Adrenal gland (tissue), 12 donors: ENCODE measurements around the gene SRD5A3. TPM values are rescaled to one million over a fixed set of nuclear protein-coding genes. Genes with fewer than 3 reads are reported as not detected.

Source experiments
- DNase-seq, 7 donors: peaks; one replicate each; pipeline ENCODE4 v3.0.0-alpha.2; 2019 to 2020
- H3K27ac ChIP-seq, 5 donors: fragments of 200-600 bp; sonication (generic) in 4 of 5; 1 replicate in 3 of 5; 2 replicates in 2 of 5; pipeline versions ENCODE4 v1.5.1 to v1.8.0; 2016 to 2020; ENCODE audit warnings: mild to moderate bottlenecking in 1 of 5
- H3K27me3 ChIP-seq: fragments of 200-600 bp; 2 replicates; pipeline ENCODE4 v1.8.0; 2021
- H3K36me3 ChIP-seq, 2 donors: fragments of 200-600 bp; replicated peaks in 1 of 2; 1 replicate in 1 of 2; 2 replicates in 1 of 2; pipeline versions ENCODE4 v1.5.1 to v1.8.0; 2018 to 2022
- H3K4me1 ChIP-seq, 2 donors: fragments of 200-600 bp; replicated peaks in 1 of 2; 1 replicate in 1 of 2; 2 replicates in 1 of 2; pipeline versions ENCODE4 v1.5.1 to v1.8.0; 2018 to 2021
- H3K4me3 ChIP-seq, 4 donors: fragments of 200-600 bp; sonication (generic) in 3 of 4; one replicate each; pipeline ENCODE4 v1.5.1; 2016 to 2018
- H3K9me3 ChIP-seq, 3 donors: fragments of 200-600 bp; sonication (generic) in 1 of 3; replicated peaks in 1 of 3; 1 replicate in 2 of 3; 2 replicates in 1 of 3; pipeline versions ENCODE4 v1.5.1 to v1.8.0; 2016 to 2021
- POLR2A ChIP-seq, 2 donors: fragments of 450-650 bp; IDR thresholded peaks; one replicate each; pipeline ENCODE4 v1.6.1; 2017; ENCODE audit warnings: antibody characterized with exemption in 2 of 2, mild to moderate bottlenecking in 2 of 2, moderate library complexity in 1 of 2
- WGBS, 4 donors: extraction: QIAGEN DNeasy Blood & Tissue Kit in 2 of 4; methylation state at CpG; one replicate each; pipeline versions ENCODE4 v1.1.5 to v1.1.7; 2013 to 2017; 5-methylcytosine and 5-hydroxymethylcytosine counted together
- intact Hi-C, 2 donors: fragments of 100-400 bp; cut with DNase I; formaldehyde crosslinking; loops; one replicate each; pipeline versions ENCODE4 v1.14.1 to v1.15.0; 2022 to 2023
- polyA plus RNA-seq, 3 donors: library from polyadenylated mRNA; stranded (reverse); fragments of 200-250 nt in 2 of 3; fragments of 350-450 nt in 1 of 3; fragmentation: Illumina TruSeq in 1 of 3; extraction: RNeasy Lipid Tissue Mini Kit (QIAGEN cat#74804) in 1 of 3; gene quantifications; one replicate each; pipeline ENCODE4 v1.2.3, GENCODE V29; 2013 to 2014
- small RNA-seq, 2 donors: library from RNA; depleted of rRNA; stranded (forward); fragments of <200 nt; gene quantifications; one replicate each; pipeline ENCODE3, GENCODE V24; 2016
- total RNA-seq, 9 donors: library from RNA; depleted of rRNA in 4 of 9; stranded (reverse); fragments of >200 nt in 4 of 9; fragments of 120-200 nt in 1 of 9; fragmentation: NEBNext Ultra II Directional in 1 of 9; extraction: Animal tissue kit (Norgen Biotek cat#: 25700) in 1 of 9; gene quantifications; one replicate each; pipeline versions ENCODE4 v1.1.0 to v1.2.4, GENCODE V29; 2013 to 2023
- TF ChIP-seq, protein P1 (sequence below), 6 experiments: fragments of 450-650 bp in 4 of 6; fragments of 200-600 bp in 2 of 6; sonication (generic) in 1 of 6; IDR thresholded peaks; 1 replicate in 5 of 6; 2 replicates in 1 of 6; pipeline versions ENCODE4 v1.5.1 to v1.8.0; 2016 to 2021; ENCODE audit warnings: antibody characterized with exemption in 6 of 6, mild to moderate bottlenecking in 2 of 6, moderate library complexity in 1 of 6
- donor health status: healthy with polysubstance abuse.
- donor health status: Bipolar disorder and iron deficiency.
- donor health status: DM: yes; HTN: yes; CAD: no.
- donor health status: DM: no; HTN: no; CAD: no.
- donor health status: DM: no; HTN: no; CAD: no.
- donor health status: DM: yes; HTN: yes; CAD: no.

Gene SRD5A3
- total and polyA plus RNA-seq, 12 donors, result 6.8 to 28.4 (median 15.7) TPM

DNA sequence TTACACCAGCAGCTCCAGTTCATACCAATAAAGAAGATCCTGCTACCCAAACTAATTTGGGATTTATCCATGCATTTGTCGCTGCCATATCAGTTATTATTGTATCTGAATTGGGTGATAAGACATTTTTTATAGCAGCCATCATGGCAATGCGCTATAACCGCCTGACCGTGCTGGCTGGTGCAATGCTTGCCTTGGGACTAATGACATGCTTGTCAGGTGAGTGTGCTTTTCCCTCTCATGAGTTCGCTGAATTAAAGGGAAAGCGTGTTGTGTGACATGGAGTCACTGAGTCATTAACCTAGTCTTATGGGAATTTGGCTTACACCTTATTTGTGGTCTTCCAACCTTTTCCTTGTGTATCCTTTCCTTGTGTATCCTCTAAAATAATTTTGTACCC lies 65.6 kb downstream of the SRD5A3 start:
- no peak for DNase-seq
- H3K9me3 ChIP-seq, result no peaks in the 10 kb centered on the region
- no peaks in the 10 kb centered on the region for H3K27me3 ChIP-seq
- no peak overlapping the region for H3K4me3 ChIP-seq
- H3K4me1 ChIP-seq, result peaks cover 0 to 28% of the 10 kb centered on the region in 2 donors
- intact Hi-C loops, result no loop called here
- no peak overlapping the region for H3K27ac ChIP-seq
- peaks cover 0 to 35% of the 10 kb centered on the region in 2 donors for H3K36me3 ChIP-seq
- WGBS, 4 donors, result 91 to 98% (median 97%) methylated on average over 6 of the region's 6 CpGs
- TF ChIP-seq POLR2A (IDR thresholded peaks at IDR 0.05), result no peak
- TF ChIP-seq, protein P1, sequence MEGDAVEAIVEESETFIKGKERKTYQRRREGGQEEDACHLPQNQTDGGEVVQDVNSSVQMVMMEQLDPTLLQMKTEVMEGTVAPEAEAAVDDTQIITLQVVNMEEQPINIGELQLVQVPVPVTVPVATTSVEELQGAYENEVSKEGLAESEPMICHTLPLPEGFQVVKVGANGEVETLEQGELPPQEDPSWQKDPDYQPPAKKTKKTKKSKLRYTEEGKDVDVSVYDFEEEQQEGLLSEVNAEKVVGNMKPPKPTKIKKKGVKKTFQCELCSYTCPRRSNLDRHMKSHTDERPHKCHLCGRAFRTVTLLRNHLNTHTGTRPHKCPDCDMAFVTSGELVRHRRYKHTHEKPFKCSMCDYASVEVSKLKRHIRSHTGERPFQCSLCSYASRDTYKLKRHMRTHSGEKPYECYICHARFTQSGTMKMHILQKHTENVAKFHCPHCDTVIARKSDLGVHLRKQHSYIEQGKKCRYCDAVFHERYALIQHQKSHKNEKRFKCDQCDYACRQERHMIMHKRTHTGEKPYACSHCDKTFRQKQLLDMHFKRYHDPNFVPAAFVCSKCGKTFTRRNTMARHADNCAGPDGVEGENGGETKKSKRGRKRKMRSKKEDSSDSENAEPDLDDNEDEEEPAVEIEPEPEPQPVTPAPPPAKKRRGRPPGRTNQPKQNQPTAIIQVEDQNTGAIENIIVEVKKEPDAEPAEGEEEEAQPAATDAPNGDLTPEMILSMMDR (IDR thresholded peaks at IDR 0.05), result no peak

- Histone ChIP-seq H3K4me1 (peaks cover 0 to 6% of the 10 kb centered on the region in 2 donors), H3K27me3 (no peaks in the 10 kb centered on the region), H3K27ac (no peak overlapping the region), H3K36me3 (peaks cover 0 to 74% of the 10 kb centered on the region in 2 donors), H3K4me3 (no peak overlapping the region), H3K9me3 (no peaks in the 10 kb centered on the region)
- intact Hi-C loops, result no loop called here
- no peak for TF ChIP-seq POLR2A (IDR thresholded peaks at IDR 0.05)
- TF ChIP-seq, protein P1 (IDR thresholded peaks at IDR 0.05), result no peak
- no peak for DNase-seq
- WGBS, 4 donors, result 78 to 92% (median 83%) methylated on average over 3 of the region's 3 CpGs
These were observed 70.1 kb downstream of the SRD5A3 start for GRCh38 chr4:55416176-55416575.

Small RNA genes within 50 kb of the gene (small RNA-seq; reads per million reads assigned to genes)
- 0 reads per million in 2 donors for gene RF00019

Other genes with a start within 250 kb of the SRD5A3 start
- gene KDR, start 220.6 kb upstream of the SRD5A3 start, total RNA-seq, result 10 to 100 TPM; 35.6 to 69.0 (median 40.1) TPM
- 10 to 100 TPM in 1 of 3 donors, 1 to 10 TPM in 2; 5.1 to 32.8 (median 8.8) TPM for gene KDR, start 220.6 kb upstream of the SRD5A3 start, polyA plus RNA-seq
- 100 to 1,000 TPM in 7 of 9 donors, 10 to 100 TPM in 2; 88.5 to 290 (median 202) TPM for gene TMEM165, start 49.7 kb downstream of the SRD5A3 start, total RNA-seq
- gene TMEM165, start 49.7 kb downstream of the SRD5A3 start, polyA plus RNA-seq, result 100 to 1,000 TPM in 1 of 3 donors, 10 to 100 TPM in 2; 52.4 to 118 (median 92.6) TPM
- gene CLOCK, start 200.7 kb downstream of the SRD5A3 start, total RNA-seq, result 10 to 100 TPM; 17.6 to 37.0 (median 30.6) TPM
- gene CLOCK, start 200.7 kb downstream of the SRD5A3 start, polyA plus RNA-seq, result 10 to 100 TPM in 2 of 3 donors, 1 to 10 TPM in 1; 6.9 to 27.8 (median 10.4) TPM
- under 1 TPM in 1 of 9 donors, not detected in 8; 0.94 TPM for gene PDCL2, start 246.0 kb downstream of the SRD5A3 start, total RNA-seq
- gene PDCL2, start 246.0 kb downstream of the SRD5A3 start, polyA plus RNA-seq, result not detected